Activated CD8-positive, alpha-beta T cell treated with anti-CD3 and anti-CD28 coated beads, Interleukin-2, amount 10 ng/mL, durations not matched to agents 7 days and 5 days (primary cell): ENCODE data around the gene GUCY2D. TPM values are rescaled to one million over a fixed set of nuclear protein-coding genes. Genes with fewer than 3 reads are reported as not detected.

Source experiments
- ATAC-seq: fragments of 150-1000 bp; cut with Tn5 transposase; one replicate; pipeline ENCODE4 v1.10.0; 2021; ENCODE audit warnings: moderate library complexity
- CTCF ChIA-PET: fragments of 350-600 bp; sonication (Branson Sonifier 250); formaldehyde crosslinking; loops from one replicate; lab custom pipeline; 2021; ENCODE audit warnings: antibody characterized with exemption; lab: Charles Lee
- POLR2A ChIA-PET: fragments of 350-600 bp; sonication (Branson Sonifier 250); formaldehyde crosslinking; loops from one replicate; lab custom pipeline; 2021; ENCODE audit warnings: antibody characterized with exemption; lab: Charles Lee
- DNase-seq: peaks from one replicate; pipeline ENCODE4 v3.0.0-alpha.2; 2020
- H3K27ac Mint-ChIP-seq: one replicate; pipeline ENCODE4 v1.8.0; 2021; ENCODE audit warnings: mild to moderate bottlenecking, mixed read lengths
- H3K27me3 Mint-ChIP-seq: one replicate; pipeline ENCODE4 v1.8.0; 2021; ENCODE audit warnings: low read depth, mixed read lengths
- H3K36me3 Mint-ChIP-seq: one replicate; pipeline ENCODE4 v1.8.0; 2021; ENCODE audit warnings: low read depth, mixed read lengths
- H3K4me1 Mint-ChIP-seq: one replicate; pipeline ENCODE4 v1.8.0; 2021; ENCODE audit warnings: low read depth, mixed read lengths
- H3K4me3 Mint-ChIP-seq: one replicate; pipeline ENCODE4 v1.8.0; 2021; ENCODE audit warnings: mild to moderate bottlenecking, mixed read lengths
- H3K9me3 Mint-ChIP-seq: one replicate; pipeline ENCODE4 v1.8.0; 2022; ENCODE audit warnings: mixed read lengths; ENCODE audit not compliant: insufficient read depth
- total RNA-seq, 2 experiments: library from RNA; stranded (reverse); gene quantifications; one replicate each; pipeline ENCODE4 v1.2.3, GENCODE V29; 2021

Gene GUCY2D
- total RNA-seq, 2 experiments from 2014 or later = not detected

GRCh38 chr17:8062435-8062806 lies 60.0 kb downstream of the GUCY2D start:
- H3K4me1 Mint-ChIP-seq = peaks cover 11% of the 10 kb centered on the region
- no peak overlapping the region for H3K4me3 Mint-ChIP-seq
- ATAC-seq = no peak

GRCh38 chr17:8062807-8063483 lies 60.5 kb downstream of the GUCY2D start:
- peaks cover 8% of the 10 kb centered on the region for H3K4me1 Mint-ChIP-seq
- no peak for ATAC-seq
- ChIA-PET POLR2A (no interaction called here), CTCF (interaction anchor here (1.5 to 10.3 kb wide), 7 partner anchors 11 to 55 kb away, joined by 4 to 319 read pairs (median 86); partner anchors contain the start of genes ALOX15B and ALOXE3)
- peaks cover 48% of the 10 kb centered on the region for H3K27me3 Mint-ChIP-seq
- no peaks in the 10 kb centered on the region for H3K9me3 Mint-ChIP-seq
- no peak overlapping the region for H3K27ac Mint-ChIP-seq
- no peak overlapping the region for H3K4me3 Mint-ChIP-seq
- H3K36me3 Mint-ChIP-seq = no peaks in the 10 kb centered on the region
- DNase-seq = no peak

More at GRCh38 chr17:8062435-8062806, 60.0 kb downstream of the GUCY2D start:
- Mint-ChIP-seq H3K36me3 (no peaks in the 10 kb centered on the region), H3K27ac (no peak overlapping the region), H3K27me3 (peaks cover 51% of the 10 kb centered on the region), H3K9me3 (no peaks in the 10 kb centered on the region)
- ChIA-PET POLR2A (no interaction called here), CTCF (interaction anchor here (0.7 to 10.3 kb wide), 9 partner anchors 11 to 315 kb away, joined by 3 to 319 read pairs (median 32); partner anchors contain the start of genes ALOX15B and ALOXE3)
- no peak for DNase-seq

GRCh38 chr17:8063761-8064534 lies 61.5 kb downstream of the GUCY2D start:
- Mint-ChIP-seq H3K9me3 (no peaks in the 10 kb centered on the region), H3K27ac (no peak overlapping the region), H3K36me3 (no peaks in the 10 kb centered on the region), H3K4me3 (no peak overlapping the region), H3K4me1 (peaks cover 5% of the 10 kb centered on the region), H3K27me3 (peaks cover 44% of the 10 kb centered on the region)
- DNase-seq (no peak), ATAC-seq (no peak)
- ChIA-PET CTCF (interaction anchor here (8.4 kb wide), 1 partner anchor 46 kb away, joined by 115 read pairs; no protein-coding TSS in a partner anchor), POLR2A (no interaction called here)

GRCh38 chr17:8064561-8065019 lies 62.2 kb downstream of the GUCY2D start:
- CTCF ChIA-PET = no interaction called here
- no peaks in the 10 kb centered on the region for H3K36me3 Mint-ChIP-seq
- H3K4me1 Mint-ChIP-seq = peaks cover 3% of the 10 kb centered on the region
- H3K9me3 Mint-ChIP-seq = no peaks in the 10 kb centered on the region
- POLR2A ChIA-PET = no interaction called here
- H3K4me3 Mint-ChIP-seq = no peak overlapping the region
- peaks cover 38% of the 10 kb centered on the region for H3K27me3 Mint-ChIP-seq
- ATAC-seq (no peak), DNase-seq (no peak)
- no peak overlapping the region for H3K27ac Mint-ChIP-seq

GRCh38 chr17:8066841-8067775 lies 64.7 kb downstream of the GUCY2D start:
- H3K27ac Mint-ChIP-seq = no peak overlapping the region
- CTCF ChIA-PET = interaction anchor here (0.5 kb wide), 1 partner anchor 724 kb away, joined by 3 read pairs; no protein-coding TSS in a partner anchor
- peaks cover 38% of the 10 kb centered on the region for H3K27me3 Mint-ChIP-seq
- H3K9me3 Mint-ChIP-seq = no peaks in the 10 kb centered on the region
- no peak overlapping the region for H3K4me3 Mint-ChIP-seq
- DNase-seq (no peak), ATAC-seq (no peak)
- no peaks in the 10 kb centered on the region for H3K4me1 Mint-ChIP-seq
- H3K36me3 Mint-ChIP-seq = no peaks in the 10 kb centered on the region
- POLR2A ChIA-PET = no interaction called here

GRCh38 chr17:8067806-8068205 lies 65.4 kb downstream of the GUCY2D start:
- Mint-ChIP-seq H3K9me3 (no peaks in the 10 kb centered on the region), H3K4me1 (peaks cover 5% of the 10 kb centered on the region), H3K4me3 (no peak overlapping the region), H3K27me3 (peaks cover 38% of the 10 kb centered on the region), H3K36me3 (no peaks in the 10 kb centered on the region), H3K27ac (no peak overlapping the region)
- ATAC-seq (no peak), DNase-seq (no peak)
- ChIA-PET CTCF (interaction anchor here (1.9 to 12.0 kb wide), 2 partner anchors 9 to 51 kb away, joined by 6 to 319 read pairs; no protein-coding TSS in a partner anchor), POLR2A (no interaction called here)

- Mint-ChIP-seq H3K27me3 (peaks cover 38% of the 10 kb centered on the region), H3K36me3 (no peaks in the 10 kb centered on the region), H3K4me1 (peaks cover 15% of the 10 kb centered on the region), H3K9me3 (no peaks in the 10 kb centered on the region), H3K4me3 (no peak overlapping the region), H3K27ac (no peak overlapping the region)
- POLR2A ChIA-PET = interaction anchor here (0.5 to 1.0 kb wide), 2 partner anchors 12 to 226 kb away, joined by 3 read pairs; partner anchors contain the start of gene SLC25A35
- ATAC-seq (no peak), DNase-seq (no peak)
- CTCF ChIA-PET = interaction anchor here (0.9 to 12.0 kb wide), 5 partner anchors 10 to 50 kb away, joined by 3 to 319 read pairs (median 10); no protein-coding TSS in a partner anchor
Observed at GRCh38 chr17:8068736-8069586, 66.5 kb downstream of the GUCY2D start.

GRCh38 chr17:8069587-8069860 lies 67.1 kb downstream of the GUCY2D start:
- Mint-ChIP-seq H3K27me3 (peaks cover 40% of the 10 kb centered on the region), H3K36me3 (no peaks in the 10 kb centered on the region), H3K4me1 (peaks cover 20% of the 10 kb centered on the region), H3K4me3 (no peak overlapping the region), H3K9me3 (no peaks in the 10 kb centered on the region), H3K27ac (no peak overlapping the region)
- ATAC-seq (no peak), DNase-seq (no peak)
- CTCF ChIA-PET = interaction anchor here (1.7 to 12.0 kb wide), 5 partner anchors 10 to 49 kb away, joined by 6 to 319 read pairs (median 12); no protein-coding TSS in a partner anchor
- POLR2A ChIA-PET = interaction anchor here (1.0 kb wide), 1 partner anchor 226 kb away, joined by 3 read pairs; the partner anchor contains the start of gene SLC25A35
